Measurements from ENCODE around the gene RYR2.
"Not testable (repeated sequence)": the region's sequence is repeated elsewhere in the genome, so short reads cannot be mapped to it uniquely, and the experiment has no call there.

The RYR2 gene

GRCh38 chr1:237133921-237134320 is 91.9 kb downstream of the RYR2 start:
- no peaks in the 10 kb centered on the region for H3K4me1 ChIP-seq (ENCODE audit: control insufficient read depth, insufficient read depth, low read length)
- H3K27me3 ChIP-seq (ENCODE audit: control insufficient read depth, insufficient read depth, low read length): no peaks in the 10 kb centered on the region
- no peak overlapping the region for H3K4me3 ChIP-seq (ENCODE audit: low read depth, low read length)
- no peaks in the 10 kb centered on the region for H3K9me3 ChIP-seq (ENCODE audit: control insufficient read depth, insufficient read depth, low read length)
- H3K36me3 ChIP-seq (ENCODE audit: control insufficient read depth, insufficient read depth, low read length): no peaks in the 10 kb centered on the region
- no peak overlapping the region for H3K9ac ChIP-seq (ENCODE audit: low read depth, low read length)

- no peaks in the 10 kb centered on the region for H3K9me3 ChIP-seq (ENCODE audit: control insufficient read depth, insufficient read depth, low read length)
- no peaks in the 10 kb centered on the region for H3K27me3 ChIP-seq (ENCODE audit: control insufficient read depth, insufficient read depth, low read length)
- H3K36me3 ChIP-seq (ENCODE audit: control insufficient read depth, insufficient read depth, low read length): no peaks in the 10 kb centered on the region
These were observed 92.9 kb downstream of the RYR2 start for GRCh38 chr1:237134929-237135328.

GRCh38 chr1:237138551-237138950 is 96.6 kb downstream of the RYR2 start:
- Histone ChIP-seq H3K4me3 (ENCODE audit: low read depth, low read length) (no peak overlapping the region), H3K9me3 (ENCODE audit: control insufficient read depth, insufficient read depth, low read length) (no peaks in the 10 kb centered on the region), H3K9ac (ENCODE audit: low read depth, low read length) (no peak overlapping the region), H3K4me1 (ENCODE audit: control insufficient read depth, insufficient read depth, low read length) (no peaks in the 10 kb centered on the region), H3K27me3 (ENCODE audit: control insufficient read depth, insufficient read depth, low read length) (no peaks in the 10 kb centered on the region), H3K36me3 (ENCODE audit: control insufficient read depth, insufficient read depth, low read length) (no peaks in the 10 kb centered on the region)

More at GRCh38 chr1:237134929-237135328, 92.9 kb downstream of the RYR2 start:
- Histone ChIP-seq H3K4me3 (ENCODE audit: low read depth, low read length) (no peak overlapping the region), H3K9ac (ENCODE audit: low read depth, low read length) (no peak overlapping the region), H3K4me1 (ENCODE audit: control insufficient read depth, insufficient read depth, low read length) (no peaks in the 10 kb centered on the region)

GRCh38 chr1:237139732-237140131 is 97.7 kb downstream of the RYR2 start:
- Histone ChIP-seq H3K9ac (ENCODE audit: low read depth, low read length) (no peak overlapping the region), H3K4me3 (ENCODE audit: low read depth, low read length) (no peak overlapping the region), H3K36me3 (ENCODE audit: control insufficient read depth, insufficient read depth, low read length) (no peaks in the 10 kb centered on the region), H3K27me3 (ENCODE audit: control insufficient read depth, insufficient read depth, low read length) (no peaks in the 10 kb centered on the region), H3K9me3 (ENCODE audit: control insufficient read depth, insufficient read depth, low read length) (no peaks in the 10 kb centered on the region), H3K4me1 (ENCODE audit: control insufficient read depth, insufficient read depth, low read length) (no peaks in the 10 kb centered on the region)

GRCh38 chr1:237140986-237141385 is 99.0 kb downstream of the RYR2 start:
- Histone ChIP-seq H3K27me3 (ENCODE audit: control insufficient read depth, insufficient read depth, low read length) (no peaks in the 10 kb centered on the region), H3K9me3 (ENCODE audit: control insufficient read depth, insufficient read depth, low read length) (no peaks in the 10 kb centered on the region), H3K9ac (ENCODE audit: low read depth, low read length) (no peak overlapping the region), H3K36me3 (ENCODE audit: control insufficient read depth, insufficient read depth, low read length) (no peaks in the 10 kb centered on the region), H3K4me1 (ENCODE audit: control insufficient read depth, insufficient read depth, low read length) (no peaks in the 10 kb centered on the region), H3K4me3 (ENCODE audit: low read depth, low read length) (no peak overlapping the region)

- no peak overlapping the region for H3K4me3 ChIP-seq (ENCODE audit: low read depth, low read length)
- no peaks in the 10 kb centered on the region for H3K9me3 ChIP-seq (ENCODE audit: control insufficient read depth, insufficient read depth, low read length)
- no peak overlapping the region for H3K9ac ChIP-seq (ENCODE audit: low read depth, low read length)
- no peaks in the 10 kb centered on the region for H3K27me3 ChIP-seq (ENCODE audit: control insufficient read depth, insufficient read depth, low read length)
- no peaks in the 10 kb centered on the region for H3K36me3 ChIP-seq (ENCODE audit: control insufficient read depth, insufficient read depth, low read length)
- no peaks in the 10 kb centered on the region for H3K4me1 ChIP-seq (ENCODE audit: control insufficient read depth, insufficient read depth, low read length)
These were observed 99.5 kb downstream of the RYR2 start for GRCh38 chr1:237141502-237141901.

- no peak overlapping the region for H3K4me3 ChIP-seq (ENCODE audit: low read depth, low read length)
These were observed 103.6 kb downstream of the RYR2 start for GRCh38 chr1:237145379-237146135.

GRCh38 chr1:237146241-237146640 is 104.3 kb downstream of the RYR2 start:
- H3K27me3 ChIP-seq (ENCODE audit: control insufficient read depth, insufficient read depth, low read length): no peaks in the 10 kb centered on the region
- no peak overlapping the region for H3K4me3 ChIP-seq (ENCODE audit: low read depth, low read length)
- no peak overlapping the region for H3K9ac ChIP-seq (ENCODE audit: low read depth, low read length)
- no peaks in the 10 kb centered on the region for H3K9me3 ChIP-seq (ENCODE audit: control insufficient read depth, insufficient read depth, low read length)
- H3K4me1 ChIP-seq (ENCODE audit: control insufficient read depth, insufficient read depth, low read length): no peaks in the 10 kb centered on the region
- no peaks in the 10 kb centered on the region for H3K36me3 ChIP-seq (ENCODE audit: control insufficient read depth, insufficient read depth, low read length)

More at GRCh38 chr1:237145379-237146135, 103.6 kb downstream of the RYR2 start:
- no peaks in the 10 kb centered on the region for H3K4me1 ChIP-seq (ENCODE audit: control insufficient read depth, insufficient read depth, low read length)
- H3K27me3 ChIP-seq (ENCODE audit: control insufficient read depth, insufficient read depth, low read length): no peaks in the 10 kb centered on the region
- no peaks in the 10 kb centered on the region for H3K36me3 ChIP-seq (ENCODE audit: control insufficient read depth, insufficient read depth, low read length)
- no peaks in the 10 kb centered on the region for H3K9me3 ChIP-seq (ENCODE audit: control insufficient read depth, insufficient read depth, low read length)
- no peak overlapping the region for H3K9ac ChIP-seq (ENCODE audit: low read depth, low read length)

GRCh38 chr1:237149857-237150256 is 107.9 kb downstream of the RYR2 start:
- H3K9ac ChIP-seq (ENCODE audit: low read depth, low read length): no peak overlapping the region
- no peaks in the 10 kb centered on the region for H3K9me3 ChIP-seq (ENCODE audit: control insufficient read depth, insufficient read depth, low read length)
- no peaks in the 10 kb centered on the region for H3K27me3 ChIP-seq (ENCODE audit: control insufficient read depth, insufficient read depth, low read length)
- H3K4me3 ChIP-seq (ENCODE audit: low read depth, low read length): no peak overlapping the region
- no peaks in the 10 kb centered on the region for H3K36me3 ChIP-seq (ENCODE audit: control insufficient read depth, insufficient read depth, low read length)
- no peaks in the 10 kb centered on the region for H3K4me1 ChIP-seq (ENCODE audit: control insufficient read depth, insufficient read depth, low read length)

GRCh38 chr1:237151979-237152378 is 110.0 kb downstream of the RYR2 start:
- not testable (repeated sequence) for H3K4me3 ChIP-seq (ENCODE audit: low read depth, low read length); H3K4me1 ChIP-seq (ENCODE audit: control insufficient read depth, insufficient read depth, low read length); H3K9ac ChIP-seq (ENCODE audit: low read depth, low read length); H3K27me3 ChIP-seq (ENCODE audit: control insufficient read depth, insufficient read depth, low read length); H3K36me3 ChIP-seq (ENCODE audit: control insufficient read depth, insufficient read depth, low read length); H3K9me3 ChIP-seq (ENCODE audit: control insufficient read depth, insufficient read depth, low read length)

GRCh38 chr1:237152506-237153335 is 110.7 kb downstream of the RYR2 start:
- Histone ChIP-seq H3K4me1 (ENCODE audit: control insufficient read depth, insufficient read depth, low read length) (no peaks in the 10 kb centered on the region), H3K9me3 (ENCODE audit: control insufficient read depth, insufficient read depth, low read length) (no peaks in the 10 kb centered on the region), H3K4me3 (ENCODE audit: low read depth, low read length) (no peak overlapping the region), H3K36me3 (ENCODE audit: control insufficient read depth, insufficient read depth, low read length) (no peaks in the 10 kb centered on the region), H3K27me3 (ENCODE audit: control insufficient read depth, insufficient read depth, low read length) (no peaks in the 10 kb centered on the region), H3K9ac (ENCODE audit: low read depth, low read length) (no peak overlapping the region)

GRCh38 chr1:237154157-237154556 is 112.2 kb downstream of the RYR2 start:
- Histone ChIP-seq H3K9me3 (ENCODE audit: control insufficient read depth, insufficient read depth, low read length) (no peaks in the 10 kb centered on the region), H3K9ac (ENCODE audit: low read depth, low read length) (no peak overlapping the region), H3K4me3 (ENCODE audit: low read depth, low read length) (no peak overlapping the region), H3K36me3 (ENCODE audit: control insufficient read depth, insufficient read depth, low read length) (no peaks in the 10 kb centered on the region), H3K27me3 (ENCODE audit: control insufficient read depth, insufficient read depth, low read length) (no peaks in the 10 kb centered on the region), H3K4me1 (ENCODE audit: control insufficient read depth, insufficient read depth, low read length) (no peaks in the 10 kb centered on the region)

Data from iPS-15b (cell line).